Transverse colon (tissue), 4 donors: ENCODE data around the gene RFTN1. TPM values are rescaled to one million over a fixed set of nuclear protein-coding genes. Genes with fewer than 3 reads are reported as not detected.

Experiments used
- DNase-seq: peaks from one replicate; pipeline ENCODE4 v3.0.0-alpha.2; 2019
- H3K27ac ChIP-seq, 4 donors: fragments of 200-600 bp; sonication (generic); 2 replicates each; pipeline ENCODE4 v1.5.1; 2016 to 2018; ENCODE audit warnings: inconsistent platforms in 4 of 4
- H3K27me3 ChIP-seq: fragments of 200-600 bp; sonication (generic); 2 replicates; pipeline ENCODE4 v1.5.1; 2017; ENCODE audit warnings: inconsistent platforms
- H3K36me3 ChIP-seq, 4 donors: fragments of 200-600 bp; sonication (generic); 2 replicates each; pipeline ENCODE4 v1.5.1; 2017 to 2019; ENCODE audit warnings: inconsistent platforms in 4 of 4
- H3K4me1 ChIP-seq, 4 donors: fragments of 200-600 bp; sonication (generic); 2 replicates each; pipeline ENCODE4 v1.5.1; 2017 to 2020; ENCODE audit warnings: inconsistent platforms in 4 of 4
- H3K4me3 ChIP-seq, 4 donors: fragments of 200-600 bp; sonication (generic); 1 replicate in 1 of 4; 2 replicates in 3 of 4; pipeline versions ENCODE4 v1.5.1 to v1.6.1; 2017 to 2019; ENCODE audit warnings: inconsistent platforms in 4 of 4
- H3K9me3 ChIP-seq, 2 donors: fragments of 200-600 bp; sonication (generic); 2 replicates each; pipeline ENCODE4 v1.5.1; 2017 to 2019; ENCODE audit warnings: inconsistent platforms in 2 of 2
- EP300 ChIP-seq: sonication (generic); formaldehyde crosslinking; IDR thresholded peaks from one replicate; pipeline ENCODE4 v1.6.1; 2017; ENCODE audit warnings: antibody characterized with exemption, low read depth
- POLR2A ChIP-seq: fragments of 450-650 bp; IDR thresholded peaks from one replicate; pipeline ENCODE4 v1.6.1; 2016; ENCODE audit warnings: antibody characterized with exemption, mild to moderate bottlenecking, moderate library complexity
- POLR2AphosphoS5 ChIP-seq, 3 donors: sonication (generic); formaldehyde crosslinking; IDR thresholded peaks; one replicate each; pipeline ENCODE4 v1.6.1; 2016; ENCODE audit warnings: antibody characterized with exemption in 3 of 3
- WGBS, 2 donors: methylation state at CpG; one replicate each; pipeline ENCODE4 v1.1.5; 2018; ENCODE audit warnings: low coverage in 1 of 2; 5-methylcytosine and 5-hydroxymethylcytosine counted together
- in situ Hi-C, 4 donors: fragments of 200-750 bp; cut with MboI; loops; one replicate each; pipeline versions ENCODE4 v1.15.0 to v1.15.1; 2017; ENCODE audit warnings: low sequenced_read_pairs in 3 of 4, low pct_ligation_motif_present in 1 of 4, low pct_unique_long_range_greater_than_20kb in 1 of 4
- intact Hi-C: fragments of 100-400 bp; cut with DNase I; formaldehyde crosslinking; loops from one replicate; pipeline ENCODE4 v1.15.1; 2023; ENCODE audit warnings: low total_unique reads
- total RNA-seq, 4 donors: library from RNA; depleted of rRNA; stranded (reverse); fragments of >200 nt; gene quantifications; one replicate each; pipeline ENCODE4 v1.1.0, GENCODE V29; 2016
- TF ChIP-seq, protein P1 (sequence below), 5 experiments: fragments of 200-600 bp in 3 of 5; fragments of 450-650 bp in 2 of 5; sonication (generic) in 3 of 5; IDR thresholded peaks; 1 replicate in 2 of 5; 2 replicates in 3 of 5; pipeline ENCODE4 v1.5.1; 2016 to 2017; ENCODE audit warnings: antibody characterized with exemption in 5 of 5, inconsistent platforms in 3 of 5, mild to moderate bottlenecking in 2 of 5, moderate library complexity in 1 of 5

RFTN1 gene
- total RNA-seq, 4 donors from 2014 or later = 6.7 to 25.7 (median 15.7) TPM

DNA sequence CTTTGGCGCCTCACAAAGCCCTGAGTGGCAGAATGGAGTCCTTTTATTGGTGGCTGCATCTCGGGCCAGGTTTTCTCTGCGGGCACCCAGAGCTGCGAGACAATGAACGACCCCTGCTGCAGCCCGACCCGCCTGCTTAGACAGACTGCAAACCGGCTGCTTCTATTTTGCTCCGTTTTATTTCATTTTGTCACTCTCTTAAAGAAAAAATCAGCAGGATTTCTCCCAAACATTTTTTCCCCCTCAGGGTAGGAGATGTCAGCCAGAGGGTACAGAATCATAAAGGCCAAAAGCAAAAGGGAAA is 183.7 kb downstream of the RFTN1 start:
- Histone ChIP-seq H3K36me3 (no peaks in the 10 kb centered on the region), H3K4me1 (no peaks in the 10 kb centered on the region), H3K27me3 (no peaks in the 10 kb centered on the region), H3K9me3 (peaks cover 6 to 11% of the 10 kb centered on the region in 2 donors), H3K4me3 (no peak overlapping the region), H3K27ac (no peak overlapping the region)
- in situ Hi-C loops (no loop called here), intact Hi-C loops (no loop called here)
- TF ChIP-seq EP300 (no peak), POLR2AphosphoS5 (IDR thresholded peaks at IDR 0.05) (no peak), POLR2A (no peak)
- TF ChIP-seq, protein P1, sequence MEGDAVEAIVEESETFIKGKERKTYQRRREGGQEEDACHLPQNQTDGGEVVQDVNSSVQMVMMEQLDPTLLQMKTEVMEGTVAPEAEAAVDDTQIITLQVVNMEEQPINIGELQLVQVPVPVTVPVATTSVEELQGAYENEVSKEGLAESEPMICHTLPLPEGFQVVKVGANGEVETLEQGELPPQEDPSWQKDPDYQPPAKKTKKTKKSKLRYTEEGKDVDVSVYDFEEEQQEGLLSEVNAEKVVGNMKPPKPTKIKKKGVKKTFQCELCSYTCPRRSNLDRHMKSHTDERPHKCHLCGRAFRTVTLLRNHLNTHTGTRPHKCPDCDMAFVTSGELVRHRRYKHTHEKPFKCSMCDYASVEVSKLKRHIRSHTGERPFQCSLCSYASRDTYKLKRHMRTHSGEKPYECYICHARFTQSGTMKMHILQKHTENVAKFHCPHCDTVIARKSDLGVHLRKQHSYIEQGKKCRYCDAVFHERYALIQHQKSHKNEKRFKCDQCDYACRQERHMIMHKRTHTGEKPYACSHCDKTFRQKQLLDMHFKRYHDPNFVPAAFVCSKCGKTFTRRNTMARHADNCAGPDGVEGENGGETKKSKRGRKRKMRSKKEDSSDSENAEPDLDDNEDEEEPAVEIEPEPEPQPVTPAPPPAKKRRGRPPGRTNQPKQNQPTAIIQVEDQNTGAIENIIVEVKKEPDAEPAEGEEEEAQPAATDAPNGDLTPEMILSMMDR (IDR thresholded peaks at IDR 0.05) = no peak
- 93 to 95% methylated on average over 8 to 9 of the region's 9 CpGs for WGBS, 2 donors
- no peak for DNase-seq

DNA sequence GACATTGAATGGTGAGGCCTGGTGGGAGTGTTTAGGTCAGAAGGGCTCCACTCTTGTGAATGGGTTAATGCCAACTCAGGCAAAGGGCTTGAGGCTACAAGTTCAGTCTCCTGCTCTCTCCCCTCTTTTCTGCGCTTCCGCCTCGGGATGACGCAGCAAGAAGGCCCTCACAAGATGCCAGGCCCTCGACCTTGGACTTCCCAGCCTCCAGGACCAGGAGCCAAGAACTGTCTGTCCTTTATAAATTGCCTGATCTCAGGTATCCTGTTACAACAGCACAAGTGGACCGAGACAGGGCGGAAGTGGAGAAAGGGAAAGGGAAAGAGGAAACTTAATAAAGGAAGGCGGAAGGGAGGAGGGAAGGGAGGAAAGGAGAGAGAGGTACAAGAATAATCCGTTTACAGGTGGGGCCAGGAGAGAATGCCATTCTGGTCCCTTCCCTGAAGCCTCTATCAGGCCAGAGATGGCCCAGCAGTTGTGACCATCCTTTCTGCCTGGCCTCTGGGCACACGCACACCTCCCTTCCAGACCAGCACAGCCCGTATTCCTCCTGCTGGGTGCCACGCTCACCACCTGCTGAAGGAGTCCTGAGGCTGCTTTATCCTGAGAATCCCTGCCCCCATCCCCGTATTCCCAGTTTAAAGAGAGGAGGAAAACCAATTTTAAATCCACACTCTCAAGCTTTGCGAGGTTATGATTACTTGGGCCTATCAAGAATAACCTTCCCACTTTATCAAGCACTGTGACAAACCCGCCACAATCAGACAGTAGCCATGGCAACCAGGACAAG is 184.3 kb downstream of the RFTN1 start:
- Histone ChIP-seq H3K27ac (no peak overlapping the region), H3K4me1 (no peaks in the 10 kb centered on the region), H3K27me3 (no peaks in the 10 kb centered on the region), H3K9me3 (peaks cover 6 to 11% of the 10 kb centered on the region in 2 donors), H3K36me3 (no peaks in the 10 kb centered on the region), H3K4me3 (no peak overlapping the region)
- no peak for DNase-seq
- 87 to 93% methylated on average over 7 to 15 of the region's 15 CpGs for WGBS, 2 donors
- in situ Hi-C loops (no loop called here), intact Hi-C loops (no loop called here)
- TF ChIP-seq POLR2A (no peak), POLR2AphosphoS5 (IDR thresholded peaks at IDR 0.05) (no peak), EP300 (no peak)
- TF ChIP-seq, protein P1 (IDR thresholded peaks at IDR 0.05) = no peak

DNA sequence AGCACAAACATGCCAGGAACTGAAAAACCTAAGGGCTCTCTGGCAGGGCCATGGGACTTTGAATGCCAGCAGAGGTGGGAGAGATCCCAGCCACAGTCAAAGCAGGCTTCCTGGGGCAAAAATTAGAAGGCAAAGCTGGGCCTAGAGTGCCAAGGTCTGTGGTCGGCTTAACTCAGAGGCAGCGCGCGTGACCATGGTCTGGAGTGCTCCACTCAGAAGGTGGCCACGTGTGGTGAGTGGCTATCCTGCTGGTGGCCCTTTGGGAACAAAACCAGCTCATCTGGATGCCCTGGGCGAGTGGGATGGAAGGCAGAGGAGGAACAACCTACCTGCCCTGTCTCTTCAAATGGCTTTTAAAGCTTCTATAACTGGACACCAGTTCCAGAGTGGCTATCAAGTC is 185.4 kb downstream of the RFTN1 start:
- Histone ChIP-seq H3K9me3 (peaks cover 6 to 11% of the 10 kb centered on the region in 2 donors), H3K27ac (no peak overlapping the region), H3K4me3 (no peak overlapping the region), H3K36me3 (no peaks in the 10 kb centered on the region), H3K4me1 (no peaks in the 10 kb centered on the region), H3K27me3 (no peaks in the 10 kb centered on the region)
- no peak for DNase-seq
- in situ Hi-C loops = no loop called here
- TF ChIP-seq POLR2AphosphoS5 (IDR thresholded peaks at IDR 0.05) (no peak), EP300 (no peak)
- TF ChIP-seq, protein P1 (IDR thresholded peaks at IDR 0.05) = no peak
- 93% methylated on average over 6 of the region's 6 CpGs; no CpG with 5 or more reads in 1 of the 2 donors for WGBS, 2 donors
- intact Hi-C loops = no loop called here

DNA sequence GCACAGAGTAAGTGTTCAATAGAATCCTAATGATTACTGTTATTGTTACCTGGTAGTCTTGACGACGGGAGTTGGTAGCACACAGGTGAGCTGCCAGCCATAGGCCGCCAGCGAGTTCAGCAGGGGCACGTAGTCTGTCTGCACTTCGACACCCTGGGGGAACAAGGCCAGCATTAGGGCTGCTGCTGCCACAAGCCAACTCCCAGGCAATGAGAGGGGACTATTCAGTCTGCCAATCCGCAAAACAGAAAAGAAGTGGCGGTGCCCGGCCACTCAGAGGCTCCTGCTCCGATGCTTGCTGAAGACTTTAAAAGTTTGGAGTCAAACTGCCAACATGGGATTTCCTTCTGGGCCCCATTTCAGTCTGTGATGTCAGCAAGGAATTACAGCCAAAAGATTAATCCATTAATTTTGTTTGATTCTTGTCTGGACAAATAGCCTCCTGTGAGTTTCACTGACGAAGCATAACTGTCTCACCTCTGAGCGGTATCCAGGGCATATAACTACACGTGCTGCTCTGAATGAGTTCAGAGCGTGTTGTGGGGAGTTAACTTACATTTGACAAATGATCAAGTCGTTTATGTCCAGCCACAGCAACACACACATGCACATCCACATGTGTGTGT is 186.7 kb downstream of the RFTN1 start:
- no peaks in the 10 kb centered on the region for H3K4me1 ChIP-seq
- in situ Hi-C loops = no loop called here
- H3K27ac ChIP-seq = no peak overlapping the region
- H3K27me3 ChIP-seq = no peaks in the 10 kb centered on the region
- H3K36me3 ChIP-seq = no peaks in the 10 kb centered on the region
- intact Hi-C loops = no loop called here
- TF ChIP-seq POLR2AphosphoS5 (IDR thresholded peaks at IDR 0.05) (no peak), POLR2A (no peak), EP300 (no peak)
- TF ChIP-seq, protein P1 (IDR thresholded peaks at IDR 0.05) = no peak
- no peak overlapping the region for H3K4me3 ChIP-seq
- H3K9me3 ChIP-seq = peaks cover 6 to 10% of the 10 kb centered on the region in 2 donors
- WGBS, 2 donors = 85 to 92% methylated on average over 8 to 15 of the region's 15 CpGs
- no peak for DNase-seq
